Placental epithelial cell (primary cell): Measurements from ENCODE around the gene KAT8. TPM values are rescaled to one million over a fixed set of nuclear protein-coding genes. Genes with fewer than 3 reads are reported as not detected.

ENCODE experiments used
- small RNA-seq: library from RNA; depleted of rRNA; stranded (forward); fragments of <200 nt; gene quantifications from one replicate; pipeline ENCODE3, GENCODE V24; 2012
- total RNA-seq: library from RNA; depleted of rRNA; stranded (reverse); fragments of >200 nt; gene quantifications from 2 replicates; pipeline ENCODE4 v1.2.3, GENCODE V29; 2012

The KAT8 gene
- total RNA-seq = 28.3 and 31.0 TPM in 2 replicates

GRCh38 chr16:31117384-31118222, at the start of gene KAT8:
TSS of gene KAT8 (plus strand) at chr16:31117664. CDS start at chr16:31117682, 18 bp downstream.

GRCh38 chr16:31073970-31074813, 43.3 kb upstream of the KAT8 start, which contains the start of the genes ZNF646 and ZNF668:
TSS of gene ZNF646 (plus strand) at chr16:31074422. CDS start at chr16:31076325, 1,903 bp downstream.
TSS of gene ZNF668 (minus strand) at chr16:31074240. CDS start at chr16:31064459, 9,781 bp downstream.

GRCh38 chr16:31088459-31089183, 28.8 kb upstream of the KAT8 start, which contains the start of gene PRSS53:
TSS of gene PRSS53 (minus strand) at chr16:31088943. CDS start at chr16:31088809, 134 bp downstream.

GRCh38 chr16:31094424-31095120, 22.9 kb upstream of the KAT8 start, which contains the start of gene VKORC1:
TSS of gene VKORC1 (minus strand) at chr16:31094797. CDS start at chr16:31094729, 68 bp downstream.

GRCh38 chr16:31108035-31108793, 9.2 kb upstream of the KAT8 start, which contains the start of gene BCKDK:
TSS of gene BCKDK (plus strand) at chr16:31108386. CDS start at chr16:31109224, 838 bp downstream.

GRCh38 chr16:31135535-31136286, 18.2 kb downstream of the KAT8 start, which contains the start of gene PRSS8:
TSS of gene PRSS8 (minus strand) at chr16:31135727. CDS start at chr16:31135498, 229 bp downstream.

GRCh38 chr16:31149894-31150890, 32.7 kb downstream of the KAT8 start, which contains the start of gene PRSS36:
TSS of gene PRSS36 (minus strand) at chr16:31150066. CDS start at chr16:31150035, 31 bp downstream.

GRCh38 chr16:31179747-31180459, 62.4 kb downstream of the KAT8 start, which contains the start of gene FUS:
TSS of gene FUS (plus strand) at chr16:31180139. CDS start at chr16:31180215, 76 bp downstream.

Small RNA genes lying within 50 kb of the gene (small RNA-seq; reads per million reads assigned to genes)
- gene AC009088.4 = not detected
- gene NDUFA3P6 = not detected

Other genes starting within 250 kb of the KAT8 start
- 42.0 and 53.0 TPM in 2 replicates for gene BCL7C, start 223.6 kb upstream of the KAT8 start, total RNA-seq
- gene CTF1, start 221.1 kb upstream of the KAT8 start, total RNA-seq = 4.9 and 7.5 TPM in 2 replicates
- 28.7 and 33.4 TPM in 2 replicates for gene FBXL19, start 194.1 kb upstream of the KAT8 start, total RNA-seq
- gene ORAI3, start 168.6 kb upstream of the KAT8 start, total RNA-seq = 49.3 and 69.9 TPM in 2 replicates
- gene SETD1A, start 159.9 kb upstream of the KAT8 start, total RNA-seq = 4.7 and 5.0 TPM in 2 replicates
- gene HSD3B7, start 132.5 kb upstream of the KAT8 start, total RNA-seq = 13.7 and 16.5 TPM in 2 replicates
- gene STX1B, start 107.0 kb upstream of the KAT8 start, total RNA-seq = 1.5 and 2.0 TPM in 2 replicates
- 26.8 and 35.3 TPM in 2 replicates for gene STX4, start 84.1 kb upstream of the KAT8 start, total RNA-seq
- gene ZNF668, start 43.4 kb upstream of the KAT8 start, total RNA-seq = 21.2 and 37.3 TPM in 2 replicates
- gene ZNF646, start 43.2 kb upstream of the KAT8 start, total RNA-seq = 20.3 and 26.3 TPM in 2 replicates
- 3.1 and 3.8 TPM in 2 replicates for gene PRSS53, start 28.7 kb upstream of the KAT8 start, total RNA-seq
- gene VKORC1, start 22.9 kb upstream of the KAT8 start, total RNA-seq = 60.9 and 83.2 TPM in 2 replicates
- gene BCKDK, start 9.3 kb upstream of the KAT8 start, total RNA-seq = 40.8 and 43.4 TPM in 2 replicates
- 66.0 and 67.9 TPM in 2 replicates for gene PRSS8, start 18.1 kb downstream of the KAT8 start, total RNA-seq
- 2.5 and 4.3 TPM in 2 replicates for gene PRSS36, start 32.4 kb downstream of the KAT8 start, total RNA-seq
- 48.7 and 60.4 TPM in 2 replicates for gene FUS, start 62.5 kb downstream of the KAT8 start, total RNA-seq
- gene PYCARD, start 85.1 kb downstream of the KAT8 start, total RNA-seq = 51.5 and 95.4 TPM in 2 replicates
- gene TRIM72, start 96.5 kb downstream of the KAT8 start, total RNA-seq = not detected in 2 replicates
- gene PYDC1, start 99.5 kb downstream of the KAT8 start, total RNA-seq = not detected in 2 replicates
- gene ITGAM, start 142.3 kb downstream of the KAT8 start, total RNA-seq = under 0.01 TPM in 1 of 2 replicates, not detected in the other
- gene ITGAX, start 237.5 kb downstream of the KAT8 start, total RNA-seq = not detected in 2 replicates